Colonic mucosa (tissue), 4 donors: Measurements from ENCODE around the gene PREX1. TPM values are rescaled to one million over a fixed set of nuclear protein-coding genes. Genes with fewer than 3 reads are reported as not detected.

Experiments used
- DNase-seq: peaks from one replicate; pipeline ENCODE4 v3.0.0-alpha.2; 2020
- H3K27ac ChIP-seq: fragments of 200-600 bp; one replicate; pipeline ENCODE4 v1.8.0; 2021
- H3K27me3 ChIP-seq: fragments of 200-600 bp; one replicate; pipeline ENCODE4 v1.8.0; 2021
- H3K36me3 ChIP-seq: fragments of 200-600 bp; one replicate; pipeline ENCODE4 v1.8.0; 2021
- H3K4me1 ChIP-seq: fragments of 200-600 bp; one replicate; pipeline ENCODE4 v1.8.0; 2021; ENCODE audit warnings: mild to moderate bottlenecking
- H3K4me3 ChIP-seq: fragments of 200-600 bp; one replicate; pipeline ENCODE4 v1.8.0; 2021
- H3K9ac ChIP-seq, 2 donors: one replicate each; pipeline ENCODE4 v1.7.0; 2013; ENCODE audit warnings: control low read depth in 2 of 2, low read depth in 2 of 2, low read length in 2 of 2
- H3K9me3 ChIP-seq: fragments of 200-600 bp; one replicate; pipeline ENCODE4 v1.8.0; 2021
- intact Hi-C: fragments of 100-400 bp; cut with DNase I; formaldehyde crosslinking; loops from one replicate; pipeline ENCODE4 v1.14.1; 2022
- total RNA-seq, 2 donors: library from RNA; stranded (reverse); fragmentation: NEBNext Ultra II Directional in 1 of 2; extraction: Animal tissue kit (Norgen Biotek cat#: 25700) in 1 of 2; gene quantifications; one replicate each; pipeline ENCODE4 v1.2.1, GENCODE V29; 2021
- TF ChIP-seq, protein P1 (sequence below): fragments of 200-600 bp; IDR thresholded peaks from one replicate; pipeline ENCODE4 v1.8.0; 2022; ENCODE audit warnings: antibody characterized with exemption, mild to moderate bottlenecking
- donor health status: healthy.
- donor health status: DM: no; HTN: no; CAD: no.
- donor health status: DM: no; HTN: no; CAD: no.

PREX1 gene
- total RNA-seq, 2 donors from 2014 or later = 7.2 to 24.6 TPM

GRCh38 chr20:48722737-48723191 is 105.0 kb downstream of the PREX1 start:
- no peaks in the 10 kb centered on the region for H3K4me1 ChIP-seq
- intact Hi-C loops = no loop called here
- peak overlapping the region; percentile 51 for H3K27ac ChIP-seq
- DNase-seq = no peak
- H3K36me3 ChIP-seq = no peaks in the 10 kb centered on the region
- H3K4me3 ChIP-seq = no peak overlapping the region
- H3K9me3 ChIP-seq = no peaks in the 10 kb centered on the region
- TF ChIP-seq, protein P1, sequence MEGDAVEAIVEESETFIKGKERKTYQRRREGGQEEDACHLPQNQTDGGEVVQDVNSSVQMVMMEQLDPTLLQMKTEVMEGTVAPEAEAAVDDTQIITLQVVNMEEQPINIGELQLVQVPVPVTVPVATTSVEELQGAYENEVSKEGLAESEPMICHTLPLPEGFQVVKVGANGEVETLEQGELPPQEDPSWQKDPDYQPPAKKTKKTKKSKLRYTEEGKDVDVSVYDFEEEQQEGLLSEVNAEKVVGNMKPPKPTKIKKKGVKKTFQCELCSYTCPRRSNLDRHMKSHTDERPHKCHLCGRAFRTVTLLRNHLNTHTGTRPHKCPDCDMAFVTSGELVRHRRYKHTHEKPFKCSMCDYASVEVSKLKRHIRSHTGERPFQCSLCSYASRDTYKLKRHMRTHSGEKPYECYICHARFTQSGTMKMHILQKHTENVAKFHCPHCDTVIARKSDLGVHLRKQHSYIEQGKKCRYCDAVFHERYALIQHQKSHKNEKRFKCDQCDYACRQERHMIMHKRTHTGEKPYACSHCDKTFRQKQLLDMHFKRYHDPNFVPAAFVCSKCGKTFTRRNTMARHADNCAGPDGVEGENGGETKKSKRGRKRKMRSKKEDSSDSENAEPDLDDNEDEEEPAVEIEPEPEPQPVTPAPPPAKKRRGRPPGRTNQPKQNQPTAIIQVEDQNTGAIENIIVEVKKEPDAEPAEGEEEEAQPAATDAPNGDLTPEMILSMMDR = no peak
- H3K9ac ChIP-seq = peak overlapping the region in 1 of 2 donors; percentile 37
- no peaks in the 10 kb centered on the region for H3K27me3 ChIP-seq

DNA sequence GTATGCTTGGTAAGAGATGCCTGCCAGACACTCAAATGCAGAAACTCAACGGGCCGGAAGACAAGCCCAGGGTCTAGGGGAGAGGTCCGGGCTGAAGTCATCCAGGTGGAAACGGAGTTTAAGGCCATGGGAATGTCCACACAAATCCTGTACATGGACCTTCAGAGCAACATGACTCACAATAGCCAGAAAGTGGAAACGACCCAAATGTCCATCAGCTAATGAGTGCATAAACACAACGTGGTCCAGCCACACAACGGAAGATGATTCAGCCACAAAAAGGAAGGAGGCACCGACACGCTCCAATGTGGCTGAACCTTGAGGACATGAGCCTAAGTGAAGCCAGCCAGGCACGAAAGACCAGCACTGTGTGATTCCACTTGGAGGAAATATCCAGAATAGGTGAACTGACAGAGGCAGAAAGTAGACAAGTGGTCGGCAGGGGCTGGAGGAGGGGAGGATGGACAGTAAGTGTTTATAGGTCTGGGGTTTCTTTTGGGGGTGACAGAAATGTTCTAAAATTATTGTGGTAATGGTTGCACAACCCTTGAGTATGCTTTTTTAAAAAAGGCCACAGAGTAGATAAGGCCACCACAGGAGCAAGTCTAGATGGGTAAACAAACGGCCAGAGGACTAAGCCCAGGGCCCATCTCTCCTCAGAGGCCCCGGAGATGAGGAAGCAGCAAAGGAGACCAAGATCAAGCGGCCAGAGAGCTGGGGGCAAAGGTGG is 105.6 kb downstream of the PREX1 start:
- Histone ChIP-seq H3K9me3 (no peaks in the 10 kb centered on the region), H3K27me3 (no peaks in the 10 kb centered on the region), H3K27ac (peak overlapping the region; percentile 51), H3K36me3 (no peaks in the 10 kb centered on the region), H3K9ac (no peak overlapping the region), H3K4me1 (no peaks in the 10 kb centered on the region), H3K4me3 (no peak overlapping the region)
- DNase-seq = no peak
- TF ChIP-seq, protein P1 = no peak
- intact Hi-C loops = no loop called here

GRCh38 chr20:48721324-48722001 is 106.3 kb downstream of the PREX1 start:
- Histone ChIP-seq H3K9me3 (no peaks in the 10 kb centered on the region), H3K36me3 (no peaks in the 10 kb centered on the region), H3K27ac (peak overlapping the region; percentile 51), H3K4me1 (no peaks in the 10 kb centered on the region), H3K27me3 (no peaks in the 10 kb centered on the region), H3K4me3 (no peak overlapping the region), H3K9ac (no peak overlapping the region)
- TF ChIP-seq, protein P1 = no peak
- DNase-seq = no peak
- intact Hi-C loops = no loop called here

DNA sequence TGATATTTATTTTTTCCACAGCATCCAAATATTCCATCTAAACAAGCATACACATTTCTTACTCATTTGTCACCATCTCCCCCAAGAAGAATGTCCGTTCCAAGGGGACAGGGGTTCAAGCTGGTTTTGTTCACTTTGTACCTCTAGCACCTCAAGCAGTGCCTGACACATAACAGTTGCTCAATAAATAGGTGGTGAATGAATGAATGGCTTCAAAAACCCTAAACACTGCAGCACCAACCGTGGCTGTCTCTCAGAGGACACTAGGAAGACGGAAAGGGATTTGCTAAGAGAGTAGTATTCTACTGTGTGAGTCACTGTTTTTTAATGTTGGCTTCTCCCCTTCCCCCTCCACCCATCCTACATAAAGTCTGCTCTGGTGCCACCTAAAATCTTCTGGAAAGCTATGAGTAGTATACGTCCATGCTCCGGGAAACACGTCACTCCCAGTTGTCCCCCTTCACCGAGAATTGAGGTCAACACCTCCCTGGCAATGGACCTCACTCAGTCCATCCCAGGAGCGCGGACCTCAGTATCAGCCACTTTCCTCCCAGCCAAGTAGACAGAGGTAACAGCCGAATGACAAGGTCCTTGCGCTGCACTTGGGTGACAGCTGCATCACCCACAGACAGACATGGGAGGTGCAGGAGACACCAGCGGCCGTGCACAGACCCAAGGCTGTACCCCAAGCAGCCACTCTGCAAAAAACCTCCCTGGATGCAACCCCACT is 107.4 kb downstream of the PREX1 start:
- H3K9ac ChIP-seq = no peak overlapping the region
- DNase-seq = no peak
- no peaks in the 10 kb centered on the region for H3K36me3 ChIP-seq
- H3K4me3 ChIP-seq = no peak overlapping the region
- no peaks in the 10 kb centered on the region for H3K27me3 ChIP-seq
- TF ChIP-seq, protein P1 = no peak
- intact Hi-C loops = no loop called here
- H3K4me1 ChIP-seq = no peaks in the 10 kb centered on the region
- no peaks in the 10 kb centered on the region for H3K9me3 ChIP-seq
- H3K27ac ChIP-seq = no peak overlapping the region

GRCh38 chr20:48719598-48720255 is 108.1 kb downstream of the PREX1 start:
- Histone ChIP-seq H3K4me3 (no peak overlapping the region), H3K36me3 (no peaks in the 10 kb centered on the region), H3K27me3 (no peaks in the 10 kb centered on the region), H3K9me3 (no peaks in the 10 kb centered on the region), H3K9ac (no peak overlapping the region), H3K4me1 (no peaks in the 10 kb centered on the region), H3K27ac (no peak overlapping the region)
- TF ChIP-seq, protein P1 = no peak
- DNase-seq = no peak
- intact Hi-C loops = no loop called here
